Measurements from ENCODE around the gene XYLT2. TPM values are rescaled to one million over a fixed set of nuclear protein-coding genes. Genes with fewer than 3 reads are reported as not detected.
A peak's percentile ranks its signal among the peaks of the same experiment; 100 is the strongest.

The XYLT2 gene
- total RNA-seq, 1 experiment from 2014 or later: 41.8 TPM

GRCh38 chr17:50348522-50349242 is 2.8 kb downstream of the XYLT2 start:
- H3K9me3 ChIP-seq (replicated peaks): no peaks in the 10 kb centered on the region
- H3K4me1 ChIP-seq (replicated peaks): peaks cover 25% of the 10 kb centered on the region
- no peaks in the 10 kb centered on the region for H3K27me3 ChIP-seq (replicated peaks)
- DNase-seq (ENCODE audit: low read depth in 1 of 2, low spot score in 2 of 2): no peak
- no peak overlapping the region for H3K4me3 ChIP-seq
- no peak overlapping the region for H3K27ac ChIP-seq
- peaks cover 16% of the 10 kb centered on the region for H3K36me3 ChIP-seq

DNA sequence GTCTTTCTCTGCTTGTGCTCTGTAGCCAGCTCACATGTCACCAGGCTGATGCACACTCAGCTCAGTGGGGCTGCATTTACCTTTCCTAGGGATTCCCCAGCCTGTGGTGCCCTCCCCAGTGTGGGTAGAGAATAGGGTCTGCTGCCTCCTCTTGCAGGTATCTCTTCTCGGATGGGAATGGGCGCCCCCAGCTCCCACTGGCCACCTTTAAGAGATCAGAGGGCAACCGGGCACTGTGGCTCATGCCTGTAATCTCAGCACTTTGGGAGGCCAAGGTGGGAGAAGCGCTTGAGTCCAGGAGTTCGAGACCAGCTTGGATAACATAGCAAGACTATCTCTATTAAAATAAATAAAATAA is 3.3 kb downstream of the XYLT2 start:
- Histone ChIP-seq H3K9me3 (replicated peaks) (no peaks in the 10 kb centered on the region), H3K27me3 (replicated peaks) (no peaks in the 10 kb centered on the region), H3K4me3 (no peak overlapping the region), H3K27ac (no peak overlapping the region), H3K36me3 (peaks cover 21% of the 10 kb centered on the region), H3K4me1 (replicated peaks) (peaks cover 25% of the 10 kb centered on the region)
- DNase-seq (ENCODE audit: low read depth in 1 of 2, low spot score in 2 of 2): no peak

DNA sequence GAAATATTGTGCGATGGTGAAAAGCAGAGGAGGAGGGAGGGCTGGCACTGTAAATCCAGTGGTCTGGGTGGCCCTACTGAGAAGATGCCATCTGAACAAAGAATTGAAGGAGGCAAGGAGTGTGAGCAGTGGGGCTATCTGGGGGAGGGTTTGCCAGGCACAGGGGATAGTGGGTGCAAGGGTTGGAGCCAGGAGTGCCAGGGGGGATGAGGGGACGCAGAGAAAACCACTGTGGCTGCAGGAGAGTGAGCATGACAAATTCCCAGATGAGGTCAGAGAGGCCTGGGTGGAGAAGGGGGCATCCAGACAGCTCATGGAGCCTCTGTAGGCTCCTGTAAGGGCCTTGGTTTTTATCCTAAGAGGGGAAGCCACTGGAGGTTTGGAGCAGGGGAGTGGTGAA is 4.8 kb downstream of the XYLT2 start:
- no peak overlapping the region for H3K27ac ChIP-seq
- peaks cover 21% of the 10 kb centered on the region for H3K4me1 ChIP-seq (replicated peaks)
- H3K9me3 ChIP-seq (replicated peaks): no peaks in the 10 kb centered on the region
- no peak overlapping the region for H3K4me3 ChIP-seq
- H3K36me3 ChIP-seq: peaks cover 36% of the 10 kb centered on the region
- no peak for DNase-seq (ENCODE audit: low read depth in 1 of 2, low spot score in 2 of 2)
- no peaks in the 10 kb centered on the region for H3K27me3 ChIP-seq (replicated peaks)

DNA sequence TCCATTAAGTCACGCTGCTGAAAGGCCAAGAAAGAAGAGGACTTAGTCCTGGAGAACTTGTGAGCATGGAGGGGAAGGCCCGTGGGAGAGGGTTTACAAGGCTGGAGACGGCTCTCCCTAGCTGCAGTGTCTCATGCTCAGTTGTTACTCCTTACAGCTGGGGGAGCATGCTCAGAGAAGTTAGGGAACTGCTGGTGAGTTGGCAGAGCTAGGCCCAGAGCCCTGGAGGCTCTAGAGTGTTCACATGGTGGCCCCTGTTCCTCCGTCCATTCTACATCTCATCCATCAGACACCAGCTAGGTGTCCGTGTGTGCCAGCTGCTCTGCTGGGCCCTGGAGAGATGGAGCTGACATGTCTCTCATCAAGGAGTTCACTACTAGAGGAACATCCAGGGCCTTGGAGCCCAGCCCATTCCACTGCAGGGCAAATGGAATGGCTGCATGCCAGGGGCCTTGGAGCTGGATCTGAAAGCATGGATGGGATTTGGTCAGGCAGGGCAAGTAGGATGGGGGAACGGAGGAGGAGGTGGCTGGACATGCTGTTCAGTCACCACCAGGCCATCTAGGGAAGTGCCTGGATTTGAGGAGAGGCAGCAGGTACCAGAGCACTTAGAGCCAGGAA is 6.3 kb downstream of the XYLT2 start:
- no peak overlapping the region for H3K27ac ChIP-seq
- H3K27me3 ChIP-seq (replicated peaks): no peaks in the 10 kb centered on the region
- H3K4me1 ChIP-seq (replicated peaks): peaks cover 14% of the 10 kb centered on the region
- H3K9me3 ChIP-seq (replicated peaks): no peaks in the 10 kb centered on the region
- H3K36me3 ChIP-seq: peaks cover 45% of the 10 kb centered on the region
- no peak overlapping the region for H3K4me3 ChIP-seq
- no peak for DNase-seq (ENCODE audit: low read depth in 1 of 2, low spot score in 2 of 2)

DNA sequence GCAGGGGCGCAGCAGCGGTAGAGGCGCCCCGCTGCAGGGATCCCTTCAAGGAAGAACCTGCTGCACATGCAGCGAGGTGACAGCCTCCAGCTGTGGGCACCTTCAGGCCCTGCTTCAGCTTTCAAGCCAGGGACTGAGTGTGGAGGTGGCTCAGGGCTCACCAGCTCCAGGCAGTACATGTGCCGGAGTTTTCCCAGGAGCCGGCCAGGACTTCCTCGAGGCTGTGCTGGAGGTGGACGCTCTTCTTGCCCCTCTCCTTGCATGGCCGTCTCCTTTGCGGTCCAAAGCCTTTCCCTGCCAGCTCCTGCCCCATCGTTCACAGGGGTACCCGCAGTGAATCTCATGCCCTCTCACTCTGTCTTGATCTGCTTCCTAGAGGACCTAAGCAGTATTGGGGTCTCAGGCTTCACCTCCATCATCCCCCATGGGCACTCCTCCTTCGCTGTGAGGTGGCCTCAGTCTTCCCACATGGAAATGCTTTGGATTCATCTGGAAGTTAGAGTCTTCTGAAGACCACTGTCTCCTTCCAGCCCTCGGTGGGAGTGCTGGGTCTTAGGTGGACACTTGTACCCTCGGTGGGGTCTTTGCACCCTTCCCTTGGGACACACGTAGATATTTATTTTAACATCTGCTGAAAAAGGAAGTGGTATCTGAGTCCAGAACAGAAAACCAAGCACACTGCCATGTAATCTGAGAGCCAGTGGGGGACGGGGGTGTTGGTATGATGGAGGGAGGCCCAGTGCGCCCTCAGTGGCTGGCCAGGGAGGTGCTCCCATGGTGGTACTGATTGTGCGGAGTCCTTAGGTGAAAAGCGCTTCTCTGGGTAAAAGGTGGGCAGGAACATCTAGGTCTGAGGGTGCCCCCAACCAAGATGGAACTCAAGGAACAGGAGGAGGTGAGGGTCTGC is 7.0 kb downstream of the XYLT2 start:
- no peak for DNase-seq (ENCODE audit: low read depth in 1 of 2, low spot score in 2 of 2)
- no peak overlapping the region for H3K4me3 ChIP-seq
- H3K4me1 ChIP-seq (replicated peaks): peaks cover 10% of the 10 kb centered on the region
- H3K9me3 ChIP-seq (replicated peaks): no peaks in the 10 kb centered on the region
- no peak overlapping the region for H3K27ac ChIP-seq
- peaks cover 51% of the 10 kb centered on the region for H3K36me3 ChIP-seq
- H3K27me3 ChIP-seq (replicated peaks): no peaks in the 10 kb centered on the region

- Histone ChIP-seq H3K4me3 (no peak overlapping the region), H3K27ac (no peak overlapping the region), H3K27me3 (replicated peaks) (no peaks in the 10 kb centered on the region), H3K4me1 (replicated peaks) (peaks cover 4% of the 10 kb centered on the region), H3K9me3 (replicated peaks) (no peaks in the 10 kb centered on the region), H3K36me3 (peaks cover 59% of the 10 kb centered on the region)
- DNase-seq (ENCODE audit: low read depth in 1 of 2, low spot score in 2 of 2): no peak
Observed at GRCh38 chr17:50353600-50354195, 7.8 kb downstream of the XYLT2 start.

- H3K9me3 ChIP-seq (replicated peaks): no peaks in the 10 kb centered on the region
- DNase-seq (ENCODE audit: low read depth in 1 of 2, low spot score in 2 of 2): peak in 1 of 2 experiments; percentile 50
- no peaks in the 10 kb centered on the region for H3K27me3 ChIP-seq (replicated peaks)
- H3K27ac ChIP-seq: no peak overlapping the region
- H3K4me3 ChIP-seq: no peak overlapping the region
- peaks cover 64% of the 10 kb centered on the region for H3K36me3 ChIP-seq
- H3K4me1 ChIP-seq (replicated peaks): no peaks in the 10 kb centered on the region
Observed at GRCh38 chr17:50354198-50354597, 8.3 kb downstream of the XYLT2 start.

GRCh38 chr17:50354776-50355175 is 8.8 kb downstream of the XYLT2 start:
- DNase-seq (ENCODE audit: low read depth in 1 of 2, low spot score in 2 of 2): no peak
- H3K4me3 ChIP-seq: no peak overlapping the region

GRCh38 chr17:50355336-50355700 is 9.4 kb downstream of the XYLT2 start:
- Histone ChIP-seq H3K4me1 (replicated peaks) (no peaks in the 10 kb centered on the region), H3K27me3 (replicated peaks) (no peaks in the 10 kb centered on the region), H3K27ac (no peak overlapping the region), H3K36me3 (peaks cover 74% of the 10 kb centered on the region), H3K9me3 (replicated peaks) (no peaks in the 10 kb centered on the region), H3K4me3 (no peak overlapping the region)
- DNase-seq (ENCODE audit: low read depth in 1 of 2, low spot score in 2 of 2): no peak

More at GRCh38 chr17:50354776-50355175, 8.8 kb downstream of the XYLT2 start:
- Histone ChIP-seq H3K27me3 (replicated peaks) (no peaks in the 10 kb centered on the region), H3K36me3 (peaks cover 69% of the 10 kb centered on the region), H3K27ac (no peak overlapping the region), H3K4me1 (replicated peaks) (no peaks in the 10 kb centered on the region), H3K9me3 (replicated peaks) (no peaks in the 10 kb centered on the region)

- peak in 1 of 2 experiments; percentile 51 for DNase-seq (ENCODE audit: low read depth in 1 of 2, low spot score in 2 of 2)
- Histone ChIP-seq H3K36me3 (peaks cover 77% of the 10 kb centered on the region), H3K4me1 (replicated peaks) (no peaks in the 10 kb centered on the region), H3K27ac (no peak overlapping the region), H3K9me3 (replicated peaks) (no peaks in the 10 kb centered on the region), H3K4me3 (no peak overlapping the region), H3K27me3 (replicated peaks) (no peaks in the 10 kb centered on the region)
Observed at GRCh38 chr17:50355701-50356341, 9.9 kb downstream of the XYLT2 start.

DNA sequence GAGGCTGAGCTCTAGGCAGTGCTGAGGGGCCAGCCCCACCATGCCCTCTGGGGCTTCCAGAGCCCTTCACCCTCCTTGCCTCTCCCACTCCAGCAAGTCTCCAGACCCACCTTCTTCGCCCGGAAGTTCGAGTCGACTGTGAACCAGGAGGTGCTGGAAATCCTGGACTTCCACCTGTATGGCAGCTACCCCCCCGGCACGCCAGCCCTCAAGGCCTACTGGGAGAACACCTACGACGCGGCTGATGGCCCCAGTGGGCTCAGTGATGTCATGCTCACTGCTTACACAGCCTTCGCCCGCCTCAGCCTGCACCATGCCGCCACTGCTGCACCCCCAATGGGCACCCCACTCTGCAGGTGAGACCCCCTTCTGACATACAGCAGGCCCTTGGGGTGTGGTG is 10.5 kb downstream of the XYLT2 start:
- Histone ChIP-seq H3K36me3 (peaks cover 83% of the 10 kb centered on the region), H3K4me3 (no peak overlapping the region), H3K27me3 (replicated peaks) (no peaks in the 10 kb centered on the region), H3K27ac (no peak overlapping the region), H3K4me1 (replicated peaks) (no peaks in the 10 kb centered on the region), H3K9me3 (replicated peaks) (no peaks in the 10 kb centered on the region)
- DNase-seq (ENCODE audit: low read depth in 1 of 2, low spot score in 2 of 2): no peak

DNA sequence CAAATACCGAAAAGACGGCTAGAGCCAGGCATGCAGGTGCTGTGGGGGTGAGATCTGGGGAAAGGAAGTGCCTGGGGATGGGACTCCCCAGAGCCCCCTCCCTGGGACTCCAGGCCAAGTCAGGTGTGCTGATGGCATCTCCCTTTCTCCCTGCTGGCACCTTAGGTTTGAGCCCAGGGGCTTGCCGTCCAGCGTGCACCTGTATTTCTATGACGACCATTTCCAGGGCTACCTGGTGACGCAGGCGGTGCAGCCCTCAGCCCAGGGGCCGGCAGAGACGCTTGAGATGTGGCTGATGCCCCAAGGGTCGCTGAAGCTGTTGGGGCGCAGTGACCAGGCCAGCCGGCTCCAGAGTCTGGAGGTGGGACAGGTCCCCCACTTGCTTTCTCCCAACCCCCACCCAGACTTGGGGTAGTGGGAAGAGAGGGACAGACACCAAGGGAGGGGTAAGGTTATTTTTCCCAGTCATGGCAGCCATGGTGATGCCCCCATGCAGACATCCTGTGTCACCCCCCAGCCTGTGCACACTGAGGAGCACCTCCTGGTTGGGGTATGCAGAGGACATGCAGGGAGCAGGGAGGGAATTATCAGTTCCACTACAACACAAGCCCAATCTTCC is 11.1 kb downstream of the XYLT2 start:
- Histone ChIP-seq H3K27me3 (replicated peaks) (no peaks in the 10 kb centered on the region), H3K4me1 (replicated peaks) (no peaks in the 10 kb centered on the region), H3K4me3 (no peak overlapping the region), H3K36me3 (peaks cover 87% of the 10 kb centered on the region), H3K9me3 (replicated peaks) (no peaks in the 10 kb centered on the region), H3K27ac (no peak overlapping the region)
- no peak for DNase-seq (ENCODE audit: low read depth in 1 of 2, low spot score in 2 of 2)

DNA sequence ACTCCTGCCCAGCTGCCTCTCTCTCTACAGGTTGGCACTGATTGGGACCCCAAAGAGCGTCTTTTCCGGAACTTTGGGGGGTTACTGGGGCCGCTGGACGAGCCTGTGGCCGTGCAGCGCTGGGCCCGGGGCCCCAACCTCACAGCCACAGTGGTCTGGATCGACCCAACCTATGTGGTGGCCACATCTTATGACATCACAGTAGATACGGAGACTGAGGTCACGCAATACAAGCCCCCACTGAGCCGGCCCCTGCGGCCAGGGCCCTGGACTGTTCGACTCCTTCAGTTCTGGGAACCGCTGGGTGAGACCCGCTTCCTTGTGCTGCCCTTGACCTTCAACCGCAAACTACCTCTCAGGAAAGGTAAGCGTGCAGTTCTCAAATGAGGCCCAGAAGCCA is 12.3 kb downstream of the XYLT2 start:
- Histone ChIP-seq H3K27me3 (replicated peaks) (no peaks in the 10 kb centered on the region), H3K9me3 (replicated peaks) (no peaks in the 10 kb centered on the region), H3K27ac (no peak overlapping the region), H3K36me3 (peaks cover 82% of the 10 kb centered on the region), H3K4me1 (replicated peaks) (no peaks in the 10 kb centered on the region), H3K4me3 (no peak overlapping the region)
- no peak for DNase-seq (ENCODE audit: low read depth in 1 of 2, low spot score in 2 of 2)
